ENCODE data around the gene PRAMEF1.
"Not testable (repeated sequence)": the region's sequence is repeated elsewhere in the genome, so short reads cannot be mapped to it uniquely, and the experiment has no call there.

Gene PRAMEF1

GRCh38 chr1:12791097-12791496 lies at the start of gene PRAMEF1:
TSS of gene PRAMEF1 (plus strand) at chr1:12791397. CDS start at chr1:12793228, 1,831 bp downstream.
- DNase-seq (ENCODE audit: low spot score), result not testable (repeated sequence)

GRCh38 chr1:12741946-12742345 lies 49.3 kb upstream of the PRAMEF1 start:
- DNase-seq (ENCODE audit: low spot score), result no peak

GRCh38 chr1:12745126-12745991 lies 45.8 kb upstream of the PRAMEF1 start:
- no peak for DNase-seq (ENCODE audit: low spot score)

- DNase-seq (ENCODE audit: low spot score), result no peak
Measured at GRCh38 chr1:12745992-12746323, 45.2 kb upstream of the PRAMEF1 start, which contains the start of gene CFAP107. TSS of gene CFAP107 (plus strand) at chr1:12746200. CDS start at chr1:12746431, 231 bp downstream.

- DNase-seq (ENCODE audit: low spot score), result no peak
Measured at GRCh38 chr1:12748778-12749355, 42.3 kb upstream of the PRAMEF1 start.

GRCh38 chr1:12754738-12755137 lies 36.5 kb upstream of the PRAMEF1 start:
- no peak for DNase-seq (ENCODE audit: low spot score)

- DNase-seq (ENCODE audit: low spot score), result no peak
Measured at GRCh38 chr1:12756273-12756672, 34.9 kb upstream of the PRAMEF1 start.

- no peak for DNase-seq (ENCODE audit: low spot score)
Measured at GRCh38 chr1:12756768-12757413, 34.3 kb upstream of the PRAMEF1 start.

GRCh38 chr1:12757836-12758235 lies 33.4 kb upstream of the PRAMEF1 start:
- DNase-seq (ENCODE audit: low spot score), result no peak

GRCh38 chr1:12760256-12760795 lies 30.9 kb upstream of the PRAMEF1 start:
- peak; percentile 53 for DNase-seq (ENCODE audit: low spot score)

GRCh38 chr1:12761781-12762180 lies 29.4 kb upstream of the PRAMEF1 start:
- DNase-seq (ENCODE audit: low spot score), result no peak

GRCh38 chr1:12762766-12763165 lies 28.4 kb upstream of the PRAMEF1 start:
- no peak for DNase-seq (ENCODE audit: low spot score)

GRCh38 chr1:12763479-12763878 lies 27.7 kb upstream of the PRAMEF1 start:
- DNase-seq (ENCODE audit: low spot score), result no peak

GRCh38 chr1:12764016-12764415 lies 27.2 kb upstream of the PRAMEF1 start:
- no peak for DNase-seq (ENCODE audit: low spot score)

GRCh38 chr1:12769031-12769430 lies 22.2 kb upstream of the PRAMEF1 start:
- no peak for DNase-seq (ENCODE audit: low spot score)

GRCh38 chr1:12769976-12770505 lies 21.2 kb upstream of the PRAMEF1 start:
- no peak for DNase-seq (ENCODE audit: low spot score)

GRCh38 chr1:12770620-12771019 lies 20.6 kb upstream of the PRAMEF1 start:
- no peak for DNase-seq (ENCODE audit: low spot score)

- no peak for DNase-seq (ENCODE audit: low spot score)
Measured at GRCh38 chr1:12771186-12771585, 20.0 kb upstream of the PRAMEF1 start.

GRCh38 chr1:12772520-12772919 lies 18.7 kb upstream of the PRAMEF1 start:
- DNase-seq (ENCODE audit: low spot score), result no peak

GRCh38 chr1:12773438-12773837 lies 17.8 kb upstream of the PRAMEF1 start, which contains the start of gene PRAMEF12:
TSS of gene PRAMEF12 (plus strand) at chr1:12773738. CDS start at chr1:12774868, 1,130 bp downstream.
- DNase-seq (ENCODE audit: low spot score), result no peak

- DNase-seq (ENCODE audit: low spot score), result no peak
Measured at GRCh38 chr1:12774801-12775345, 16.3 kb upstream of the PRAMEF1 start.

GRCh38 chr1:12775443-12775842 lies 15.8 kb upstream of the PRAMEF1 start:
- DNase-seq (ENCODE audit: low spot score), result no peak
